Middle frontal gyrus (tissue), 1 donor: Measurements from ENCODE around the gene TBC1D19.
A peak's percentile ranks its signal among the peaks of the same experiment; 100 is the strongest.

Experiments used
- DNase-seq: peaks from one replicate; pipeline ENCODE4 v3.0.0-alpha.2; 2015; ENCODE audit warnings: low spot score; ENCODE audit errors: extremely low spot score

The TBC1D19 gene

GRCh38 chr4:26780539-26780938 lies 196.7 kb downstream of the TBC1D19 start:
- no peak for DNase-seq

DNA sequence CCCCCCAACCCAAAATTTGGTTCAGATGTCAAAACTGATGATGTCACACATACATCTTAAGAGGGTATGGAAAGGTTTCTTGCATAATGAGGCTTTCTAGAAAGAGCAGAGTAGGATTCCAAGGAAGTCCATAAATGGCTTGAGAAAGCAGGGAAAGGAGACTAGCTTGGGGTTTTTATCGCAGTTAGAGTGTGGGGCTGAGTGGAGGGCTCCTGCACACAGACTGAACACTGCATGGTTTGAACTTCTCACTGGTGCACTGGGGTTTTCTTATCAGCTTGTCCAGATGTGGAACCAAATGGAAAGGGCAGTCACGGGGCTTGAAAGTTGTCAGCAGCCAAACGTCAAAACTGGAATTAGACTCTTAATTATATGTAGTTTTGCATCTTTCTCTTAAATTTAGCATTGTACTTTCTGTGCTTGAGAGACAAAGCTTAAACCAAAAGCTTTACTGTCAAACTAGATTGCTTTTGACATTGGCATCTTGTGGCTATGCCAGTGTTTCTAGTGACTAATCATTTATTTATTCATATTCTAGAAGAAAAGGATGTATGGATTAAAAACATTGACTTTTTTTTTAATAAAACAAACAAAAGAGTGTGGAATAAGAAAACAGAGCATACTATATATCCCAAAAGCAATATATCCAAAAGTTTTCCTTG lies 198.4 kb downstream of the TBC1D19 start:
- DNase-seq: no peak

GRCh38 chr4:26782830-26783202 lies 198.9 kb downstream of the TBC1D19 start:
- DNase-seq: no peak

- DNase-seq: no peak
Measured at GRCh38 chr4:26784207-26784865, 200.5 kb downstream of the TBC1D19 start.

DNA sequence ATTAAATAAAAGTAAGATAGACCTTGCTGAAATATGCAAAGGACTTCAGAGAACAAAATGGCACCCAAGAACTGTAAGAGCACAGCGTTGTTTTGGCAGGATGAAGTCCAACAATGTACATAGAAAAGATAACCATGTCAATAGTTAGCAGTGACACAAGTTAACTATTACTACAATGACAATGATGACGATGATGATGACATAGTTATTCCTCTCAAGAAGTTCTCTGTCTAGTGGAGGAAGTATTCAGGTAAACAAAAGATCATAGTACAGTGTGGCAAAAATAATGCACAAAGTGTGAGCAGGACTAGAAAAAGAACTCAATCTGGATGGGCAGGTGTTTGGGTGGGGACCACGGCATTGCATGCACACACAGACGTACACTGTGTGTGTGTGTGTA lies 201.4 kb downstream of the TBC1D19 start:
- DNase-seq: no peak

DNA sequence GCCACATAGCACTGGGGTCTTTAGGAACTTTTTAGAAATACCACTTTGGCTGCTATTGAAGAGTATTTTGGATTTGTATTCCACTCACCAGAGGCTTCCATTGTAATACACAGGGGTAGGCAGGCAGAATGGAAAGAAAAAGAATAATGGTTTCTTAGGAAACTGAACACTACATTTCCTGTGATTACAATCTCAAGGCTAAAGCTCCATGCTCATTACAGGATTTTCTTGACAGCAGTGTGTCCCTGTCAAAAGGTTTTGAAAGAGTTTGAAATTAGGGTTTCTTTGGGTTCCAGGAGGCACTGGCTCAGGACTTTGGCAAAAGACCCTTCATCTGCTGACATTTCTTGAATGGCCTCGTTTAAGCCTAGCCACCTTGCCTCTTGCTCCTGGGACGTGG lies 201.9 kb downstream of the TBC1D19 start:
- no peak for DNase-seq

- DNase-seq: no peak
Measured at GRCh38 chr4:26786916-26787315, 203.0 kb downstream of the TBC1D19 start.

- DNase-seq: no peak
Measured at GRCh38 chr4:26787461-26788340, 203.8 kb downstream of the TBC1D19 start.

GRCh38 chr4:26788341-26788733 lies 204.5 kb downstream of the TBC1D19 start:
- no peak for DNase-seq

- DNase-seq: no peak
Measured at GRCh38 chr4:26789208-26789607, 205.3 kb downstream of the TBC1D19 start.

- no peak for DNase-seq
Measured at GRCh38 chr4:26791346-26791745, 207.5 kb downstream of the TBC1D19 start.

DNA sequence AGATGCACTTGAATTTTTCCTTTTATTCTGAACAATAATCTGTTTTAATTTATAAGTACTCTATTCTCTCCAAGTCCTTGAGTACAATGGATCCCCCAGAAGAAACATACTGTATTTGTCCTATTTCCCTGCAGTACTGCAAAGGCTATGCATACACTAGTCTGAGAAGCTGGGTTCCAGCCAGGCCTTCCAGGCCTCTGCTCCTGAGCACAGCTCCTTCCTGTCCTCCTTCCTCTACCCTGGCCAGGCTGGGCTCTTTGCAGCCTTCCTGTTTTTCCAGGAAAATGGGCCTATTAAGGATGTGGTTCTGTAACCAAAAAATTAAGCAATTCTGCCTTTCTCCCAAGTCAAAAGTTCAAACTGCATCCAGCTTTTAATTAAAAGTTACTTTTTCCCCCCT lies 208.8 kb downstream of the TBC1D19 start:
- no peak for DNase-seq

GRCh38 chr4:26793735-26794134 lies 209.9 kb downstream of the TBC1D19 start:
- DNase-seq: no peak

- DNase-seq: no peak
Measured at GRCh38 chr4:26796081-26796480, 212.2 kb downstream of the TBC1D19 start.

DNA sequence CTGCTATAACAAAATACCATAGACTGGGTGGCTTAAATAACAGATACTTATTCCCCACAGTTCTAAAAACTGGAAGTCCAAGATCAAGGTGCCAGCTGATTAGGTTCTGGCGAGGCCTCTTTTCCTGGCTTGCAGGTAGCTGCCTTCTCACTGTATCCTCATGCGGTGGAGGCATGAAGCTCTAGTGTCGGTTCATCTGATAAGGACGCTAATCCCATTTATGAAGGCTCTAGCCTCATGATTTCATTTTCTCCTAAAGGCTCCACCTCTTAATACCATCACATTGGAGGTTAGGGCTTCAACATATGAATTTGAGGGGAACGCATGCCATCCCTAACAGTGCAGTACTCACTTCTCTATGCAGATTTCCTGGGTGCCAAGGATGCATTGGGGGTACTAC lies 218.9 kb downstream of the TBC1D19 start:
- no peak for DNase-seq

DNA sequence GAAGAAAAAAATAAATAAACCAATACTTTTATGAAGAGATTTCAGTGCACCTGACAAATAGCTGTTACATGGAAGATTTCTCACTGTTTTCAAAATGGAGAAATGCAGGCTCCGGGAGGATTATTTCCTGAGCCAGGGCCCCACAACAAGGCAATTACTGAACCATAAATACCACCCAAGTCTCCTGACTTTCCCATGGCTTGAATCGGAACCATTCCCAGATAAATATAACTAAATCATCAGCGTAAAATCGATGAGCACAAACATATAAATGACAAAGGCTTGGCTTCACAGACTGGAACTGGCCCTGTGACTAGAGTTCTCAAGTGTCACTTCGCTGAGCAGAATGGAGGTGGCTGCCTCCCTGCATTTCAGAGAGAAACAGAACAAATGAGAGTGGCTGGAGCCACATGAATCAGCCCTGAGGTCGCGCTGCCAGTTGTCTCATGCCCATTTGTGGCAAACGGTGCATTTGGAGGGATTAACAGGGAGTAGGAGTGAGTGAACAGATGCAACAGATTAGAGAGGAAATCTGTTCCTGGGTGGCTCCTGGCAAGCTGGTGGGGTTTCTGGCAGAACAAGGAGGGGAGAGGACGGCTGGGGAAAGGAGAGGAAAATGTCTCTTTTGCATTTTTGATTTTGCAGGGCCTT lies 219.5 kb downstream of the TBC1D19 start:
- no peak for DNase-seq

GRCh38 chr4:26804451-26804850 lies 220.6 kb downstream of the TBC1D19 start:
- DNase-seq: no peak

DNA sequence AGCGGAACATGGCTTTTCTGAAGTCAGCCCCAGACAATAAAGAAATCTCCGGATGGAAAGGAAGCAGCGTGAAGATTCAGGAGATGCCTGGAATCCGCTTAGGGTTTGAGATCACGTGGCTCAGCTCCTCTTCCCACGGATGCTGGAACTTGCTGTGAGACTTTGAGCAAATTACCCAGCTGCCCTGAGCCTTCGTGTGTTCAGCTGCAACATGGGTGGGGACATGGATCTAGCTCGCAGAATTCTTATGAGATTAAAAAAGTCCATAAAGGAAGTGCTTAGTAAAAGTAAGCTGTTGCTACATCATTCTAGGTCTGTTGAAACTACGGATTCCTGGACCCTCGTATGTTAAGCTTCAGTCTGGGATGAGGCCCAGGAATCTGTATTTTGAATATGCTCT lies 221.0 kb downstream of the TBC1D19 start:
- peak; percentile 40 for DNase-seq
